K562 (cell line): ENCODE results near the gene FKBP9. TPM values are rescaled to one million over a fixed set of nuclear protein-coding genes. Genes with fewer than 3 reads are reported as not detected.

ENCODE experiments used
- ATAC-seq: fragments of 200-7000 bp; cut with Tn5 transposase; 3 replicates; pipeline ENCODE4 v1.9.1; 2020; ENCODE audit warnings: moderate library complexity
- BruUV-seq: library from RNA; stranded (reverse); fragments of 400-500 nt; replicated peaks from 2 replicates; lab custom pipeline; 2021; lab: Mats Ljungman, UMichigan
- CTCF ChIA-PET: fragments of 300-600 bp; formaldehyde crosslinking; extraction: SDS; loops from one replicate; lab custom pipeline; 2021; ENCODE audit warnings: low intra/inter-chr PET ratio; lab: Yijun Ruan, JAX
- POLR2A ChIA-PET: fragments of 300-600, 350-650 bp; sonication (Branson Sonifier 250); formaldehyde crosslinking; extraction: SDS; loops from one replicate; lab custom pipeline; 2021; ENCODE audit warnings: antibody characterized with exemption, inconsistent platforms; lab: Yijun Ruan, JAX
- DNase-seq, 4 experiments: peaks; one replicate each; pipeline versions ENCODE4 v3.0.0 to v3.0.0-alpha.2; 2011 to 2018; ENCODE audit warnings: low spot score in 3 of 4, mixed read lengths in 3 of 4; ENCODE audit errors: extremely low read depth in 1 of 4
- FAIRE-seq: peaks from 2 replicates; lab custom pipeline; 2011; peaks lifted over from hg19 to GRCh38; lab: Jason Lieb, UNC
- H2AFZ ChIP-seq: 2 replicates; pipeline ENCODE4 v1.6.0; 2011; ENCODE audit warnings: low read depth, low read length, control low read depth, inconsistent platforms
- H3K27ac ChIP-seq: fragments of 200-600 bp; 3 replicates; pipeline ENCODE4 v1.8.0; 2011; ENCODE audit warnings: low read depth, mild to moderate bottlenecking, control low read depth, inconsistent platforms, low read length, moderate library complexity, mixed read lengths; ENCODE audit errors: extremely low read depth
- H3K27me3 ChIP-seq, 2 experiments: fragments of 300-600 bp in 1 of 2; 2 replicates in 1 of 2; 3 replicates in 1 of 2; pipeline versions ENCODE4 v1.6.0 to v1.8.0; 2011; ENCODE audit warnings: inconsistent platforms in 2 of 2, low read length in 2 of 2, mild to moderate bottlenecking in 1 of 2, mixed read lengths in 1 of 2, moderate library complexity in 1 of 2; ENCODE audit not compliant: control insufficient read depth in 2 of 2, insufficient read depth in 2 of 2
- H3K36me3 ChIP-seq: fragments of 300-600 bp; 3 replicates; pipeline ENCODE4 v1.8.0; 2011; ENCODE audit warnings: mild to moderate bottlenecking, low read length, inconsistent platforms; ENCODE audit not compliant: control insufficient read depth, insufficient read depth
- H3K4me1 ChIP-seq, 2 experiments: fragments of 200-600 bp in 1 of 2; replicated peaks in 1 of 2; 2 replicates in 1 of 2; 3 replicates in 1 of 2; pipeline versions ENCODE4 v1.5.1 to v1.8.0; 2011; ENCODE audit warnings: inconsistent platforms in 2 of 2, low read length in 2 of 2, mild to moderate bottlenecking in 1 of 2, mixed read lengths in 1 of 2, moderate library complexity in 1 of 2; ENCODE audit not compliant: control insufficient read depth in 2 of 2, insufficient read depth in 2 of 2
- H3K4me2 ChIP-seq: 2 replicates; pipeline ENCODE4 v1.6.1; 2011; ENCODE audit warnings: low read length, control low read depth, inconsistent platforms, mixed read lengths; ENCODE audit not compliant: insufficient read depth
- H3K4me3 ChIP-seq: fragments of 200-600 bp; sonication (generic), shearing (Covaris generic); 2 replicates; pipeline ENCODE4 v1.5.1; 2016; ENCODE audit warnings: control low read depth, inconsistent platforms
- H3K79me2 ChIP-seq: fragments of 200-600 bp; 3 replicates; pipeline ENCODE4 v1.8.0; 2011; ENCODE audit warnings: low read length, inconsistent platforms; ENCODE audit not compliant: control insufficient read depth, insufficient read depth
- H3K9ac ChIP-seq, 2 experiments: 2 replicates each; pipeline versions ENCODE4 v1.6.0 to v1.6.1; 2011; ENCODE audit warnings: low read depth in 2 of 2, low read length in 2 of 2, control low read depth in 1 of 2, inconsistent platforms in 1 of 2, mild to moderate bottlenecking in 1 of 2, mixed read lengths in 1 of 2; ENCODE audit not compliant: insufficient read depth in 1 of 2
- H3K9me1 ChIP-seq: one replicate; pipeline ENCODE4 v1.6.0; 2011; ENCODE audit warnings: inconsistent platforms, mild to moderate bottlenecking, low read length, moderate library complexity; ENCODE audit not compliant: control insufficient read depth, insufficient read depth
- H3K9me3 ChIP-seq: replicated peaks from 2 replicates; pipeline ENCODE4 v1.5.1; 2011; ENCODE audit warnings: low read depth, low read length, inconsistent platforms; ENCODE audit not compliant: control insufficient read depth, insufficient read depth
- H4K20me1 ChIP-seq: replicated peaks from 2 replicates; pipeline ENCODE4 v1.6.1; 2011; ENCODE audit warnings: low read length, inconsistent platforms, mixed read lengths; ENCODE audit not compliant: control insufficient read depth, insufficient read depth
- DIDO1 ChIP-seq: fragments of 450-650 bp; IDR thresholded peaks from 2 replicates; pipeline ENCODE4 v1.6.1; 2016; ENCODE audit warnings: low read depth, missing biosample characterization, missing genetic modification characterization
- FOXK2 ChIP-seq, 2 experiments: fragments of 450-650 bp; IDR thresholded peaks in 1 of 2; conservative IDR thresholded peaks in 1 of 2; 2 replicates each; pipeline ENCODE4 v1.6.1; 2016; ENCODE audit warnings: low read depth in 2 of 2, mild to moderate bottlenecking in 1 of 2
- HMGN3 ChIP-seq: IDR thresholded peaks from 2 replicates; pipeline ENCODE4 v1.6.1; 2011; ENCODE audit warnings: borderline replicate concordance, low read depth, mild to moderate bottlenecking, mixed read lengths, low read length; ENCODE audit not compliant: insufficient read length; ENCODE audit errors: extremely low read depth
- ILF3 ChIP-seq: fragments of 450-650 bp; IDR thresholded peaks from 2 replicates; pipeline ENCODE4 v1.6.1; 2018; ENCODE audit warnings: antibody characterized with exemption, mild to moderate bottlenecking, moderate library complexity, borderline replicate concordance
- KLF6 ChIP-seq: fragments of 250-450 bp; sonication (Bioruptor Pico); IDR thresholded peaks from 2 replicates; pipeline ENCODE4 v1.4.0; 2020; ENCODE audit warnings: mild to moderate bottlenecking, moderate library complexity, borderline replicate concordance
- MEIS2 ChIP-seq: fragments of 450-650 bp; IDR thresholded peaks from 2 replicates; pipeline ENCODE4 v1.6.1; 2014; ENCODE audit warnings: mild to moderate bottlenecking; ENCODE audit not compliant: partially characterized antibody
- NR1H2 ChIP-seq: sonication (generic); formaldehyde crosslinking; IDR thresholded peaks from 2 replicates; pipeline ENCODE4 v1.4.0; 2020; ENCODE audit warnings: mild to moderate bottlenecking, missing genetic modification reagents
- NR2C1 ChIP-seq, 2 experiments: fragments of 450-650 bp; IDR thresholded peaks; 2 replicates each; pipeline ENCODE4 v1.6.1; 2017; ENCODE audit warnings: mild to moderate bottlenecking in 2 of 2, antibody characterized with exemption in 1 of 2, inconsistent platforms in 1 of 2, missing compliant biosample characterization in 1 of 2, missing genetic modification characterization in 1 of 2
- PHF8 ChIP-seq: fragments of 200-600 bp; sonication (generic); IDR thresholded peaks from 2 replicates; pipeline ENCODE4 v1.6.1; 2012; ENCODE audit warnings: mixed run types, mild to moderate bottlenecking, inconsistent platforms, low read length, moderate library complexity, borderline replicate concordance
- POLR2H ChIP-seq: IDR thresholded peaks from 2 replicates; pipeline ENCODE4 v1.6.1; 2016; ENCODE audit warnings: missing genetic modification characterization, low read depth, mild to moderate bottlenecking, control low read depth, missing compliant biosample characterization, moderate library complexity
- POLR3A ChIP-seq: IDR thresholded peaks from 2 replicates; pipeline ENCODE4 v1.6.1; 2011; ENCODE audit warnings: borderline replicate concordance, mild to moderate bottlenecking, moderate library complexity; ENCODE audit not compliant: insufficient read length, insufficient read depth; ENCODE audit errors: extremely low read depth
- RFX7 ChIP-seq: fragments of 250-450 bp; sonication (Bioruptor Pico); IDR thresholded peaks from 2 replicates; pipeline ENCODE4 v1.5.1; 2021; ENCODE audit warnings: mild to moderate bottlenecking
- SMARCE1 ChIP-seq: fragments of 450-650 bp; IDR thresholded peaks from 2 replicates; pipeline ENCODE4 v1.7.1; 2016; ENCODE audit warnings: mild to moderate bottlenecking
- STAT5B ChIP-seq: fragments of 250-450 bp; sonication (Bioruptor Pico); IDR thresholded peaks from 2 replicates; pipeline ENCODE4 v1.8.0; 2021; ENCODE audit warnings: mild to moderate bottlenecking, inconsistent platforms
- ZNF239 ChIP-seq: fragments of 250-450 bp; sonication (Bioruptor Pico); IDR thresholded peaks from 2 replicates; pipeline ENCODE4 v1.4.0; 2020; ENCODE audit warnings: mild to moderate bottlenecking
- ZNF644 ChIP-seq: fragments of 200-800 bp; sonication (Bioruptor generic); IDR thresholded peaks from 2 replicates; pipeline ENCODE4 v1.6.1; 2016; ENCODE audit warnings: low read depth, missing genetic modification characterization, missing compliant biosample characterization
- WGBS: fragments of 100-300 bp; shearing (Covaris generic); methylation state at CpG from one replicate; pipeline ENCODE4 v1.1.6; 2016; ENCODE audit warnings: low coverage, mixed read lengths; ENCODE audit not compliant: insufficient coverage; ENCODE audit errors: missing lambda C conversion rate; 5-methylcytosine and 5-hydroxymethylcytosine counted together
- in situ Hi-C: fragments of 300-500 bp; cut with MboI; formaldehyde crosslinking; loops from 4 replicates; pipeline ENCODE4 v1.15.0; 2018; ENCODE audit warnings: inconsistent platforms, mixed read lengths
- intact Hi-C: fragments of 100-400 bp; cut with micrococcal nuclease; formaldehyde crosslinking; loops from 2 replicates; pipeline ENCODE4 v1.14.2; 2022
- polyA plus RNA-seq, 8 experiments: library from polyadenylated mRNA; depleted of rRNA in 4 of 8; stranded (reverse) in 5 of 8; unstranded in 3 of 8; fragments of >200 nt; fragmentation: Nextera tagmentation in 2 of 8; fragmentation: Illumina TruSeq in 1 of 8; extraction: Ambion mirVana in 2 of 8; extraction: Trizol in 1 of 8; gene quantifications; 2 replicates each; pipeline versions ENCODE4 v1.2.1 to v1.2.3, GENCODE V29; 2011 to 2014; ENCODE audit warnings: inconsistent platforms in 1 of 8, missing spikeins in 1 of 8
- total RNA-seq, 7 experiments: library from RNA; depleted of rRNA in 6 of 7; stranded (reverse); fragments of >200 nt in 6 of 7; fragmentation: Illumina TruSeq in 2 of 7; extraction: Trizol in 2 of 7; gene quantifications; 2 replicates each; pipeline versions ENCODE4 v1.2.1 to v1.2.3, GENCODE V29; 2011 to 2021; ENCODE audit warnings: low replicate concordance in 1 of 7
- TF ChIP-seq, protein P1 (sequence below): fragments of 450-650 bp; IDR thresholded peaks from 2 replicates; pipeline ENCODE4 v1.6.1; 2016; ENCODE audit warnings: borderline replicate concordance
- TF ChIP-seq, protein P2 (sequence below): sonication (generic); formaldehyde crosslinking; IDR thresholded peaks from 2 replicates; pipeline ENCODE4 v1.8.1; 2023; ENCODE audit warnings: mild to moderate bottlenecking, missing genetic modification reagents

FKBP9 gene
- total and polyA plus RNA-seq, 9 of the 15 experiments (the other 6 are each of a cell fraction or from before 2014, with no cell fraction given), result 5.9 to 23.7 (median 15.8) TPM

DNA sequence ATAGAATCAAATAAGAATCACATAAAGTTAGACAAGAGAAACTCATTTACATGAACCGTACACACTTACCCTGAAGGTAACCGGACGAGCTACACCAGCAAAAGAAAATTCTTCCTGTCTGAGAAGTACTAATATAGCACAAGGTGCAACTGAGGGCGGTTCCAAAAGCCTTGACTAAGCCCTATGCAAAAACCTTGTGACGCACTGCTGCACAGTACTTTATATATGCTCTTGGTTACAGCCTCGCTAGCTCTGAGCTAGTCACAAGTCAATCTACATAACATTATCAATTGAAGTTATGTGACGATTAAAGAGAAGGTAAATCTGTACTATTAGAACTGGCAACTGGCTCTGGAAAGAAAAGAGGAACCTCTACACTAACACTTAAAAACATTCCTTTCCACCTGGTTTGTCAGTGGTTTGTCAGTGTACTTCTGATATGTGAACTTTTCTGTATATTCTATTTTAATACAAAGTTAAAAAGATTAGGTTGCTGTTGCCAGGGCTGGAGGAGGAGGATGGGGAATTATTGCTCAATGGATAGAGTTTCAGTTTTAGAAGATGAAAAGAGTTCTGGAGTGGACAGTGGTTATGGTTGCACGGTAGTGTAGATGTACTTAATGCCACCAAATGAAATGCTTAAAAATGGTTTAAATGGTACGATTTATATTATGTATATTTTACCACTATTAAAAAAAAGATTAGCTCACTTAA lies 83.7 kb downstream of the FKBP9 start:
- FAIRE-seq, result peak; percentile 78
- BruUV-seq, result no TSS peak
- 26% methylated on average over 9 of the region's 9 CpGs for WGBS
- ChIA-PET CTCF (no interaction called here), POLR2A (interaction anchor here (1.1 to 1.2 kb wide), 2 partner anchors 13 to 37 kb away, joined by 3 to 4 read pairs; no protein-coding TSS in a partner anchor)
- Histone ChIP-seq H3K27ac (peak overlapping the region; percentile 7; the same call in 1 of the 3 replicates), H4K20me1 (peaks cover 6% of the 10 kb centered on the region), H3K4me1 (peaks cover 8 to 20% of the 10 kb centered on the region in 2 experiments; a peak in 3 of 5 replicates), H3K9me3 (no peaks in the 10 kb centered on the region), H3K9me1 (no peaks in the 10 kb centered on the region), H3K36me3 (no peaks in the 10 kb centered on the region), H3K4me2 (peak overlapping the region; percentile 54), H3K27me3 (no peaks in the 10 kb centered on the region), H2AFZ (no peak overlapping the region), H3K9ac (peak overlapping the region in 1 of 2 experiments; percentile 4; a peak in 1 of 4 replicates), H3K4me3 (no peak overlapping the region), H3K79me2 (peaks cover 94% of the 10 kb centered on the region)
- in situ Hi-C loops (loop anchor here (10.0 kb wide), 1 partner anchor 346 kb away; no protein-coding TSS in a partner anchor), intact Hi-C loops (loop anchor here (5.0 kb wide), 1 partner anchor 149 kb away; the partner anchor contains the start of gene KBTBD2)
- ATAC-seq, result peak; percentile 85
- DNase-seq, result peak in 2 of 4 experiments; percentile 35 to 68
- no peak for TF ChIP-seq NR2C1 (IDR thresholded peaks at IDR 0.05)
- TF ChIP-seq NR2C1 (tag; IDR thresholded peaks at IDR 0.05), result no peak
- no peak for TF ChIP-seq ZNF644
- TF ChIP-seq POLR2H (tag), result no peak
- TF ChIP-seq FOXK2 (conservative IDR thresholded peaks at IDR 0.05 in 1 of 2, IDR thresholded peaks at IDR 0.05 in 1 of 2; ENCODE audit: low read depth in 2 of 2), result no peak
- TF ChIP-seq STAT5B (CRISPR knock-in tag), result no peak
- TF ChIP-seq RFX7 (CRISPR knock-in tag), result no peak
- no peak for TF ChIP-seq MEIS2
- no peak for TF ChIP-seq PHF8
- no peak for TF ChIP-seq NR1H2
- TF ChIP-seq SMARCE1, result peak; percentile 31; the same call in 1 of the 2 replicates
- no peak for TF ChIP-seq ILF3
- no peak for TF ChIP-seq KLF6 (CRISPR knock-in tag)
- no peak for TF ChIP-seq HMGN3
- no peak for TF ChIP-seq DIDO1 (tag)
- TF ChIP-seq, protein P1, sequence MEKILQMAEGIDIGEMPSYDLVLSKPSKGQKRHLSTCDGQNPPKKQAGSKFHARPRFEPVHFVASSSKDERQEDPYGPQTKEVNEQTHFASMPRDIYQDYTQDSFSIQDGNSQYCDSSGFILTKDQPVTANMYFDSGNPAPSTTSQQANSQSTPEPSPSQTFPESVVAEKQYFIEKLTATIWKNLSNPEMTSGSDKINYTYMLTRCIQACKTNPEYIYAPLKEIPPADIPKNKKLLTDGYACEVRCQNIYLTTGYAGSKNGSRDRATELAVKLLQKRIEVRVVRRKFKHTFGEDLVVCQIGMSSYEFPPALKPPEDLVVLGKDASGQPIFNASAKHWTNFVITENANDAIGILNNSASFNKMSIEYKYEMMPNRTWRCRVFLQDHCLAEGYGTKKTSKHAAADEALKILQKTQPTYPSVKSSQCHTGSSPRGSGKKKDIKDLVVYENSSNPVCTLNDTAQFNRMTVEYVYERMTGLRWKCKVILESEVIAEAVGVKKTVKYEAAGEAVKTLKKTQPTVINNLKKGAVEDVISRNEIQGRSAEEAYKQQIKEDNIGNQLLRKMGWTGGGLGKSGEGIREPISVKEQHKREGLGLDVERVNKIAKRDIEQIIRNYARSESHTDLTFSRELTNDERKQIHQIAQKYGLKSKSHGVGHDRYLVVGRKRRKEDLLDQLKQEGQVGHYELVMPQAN, result no peak
- TF ChIP-seq, protein P2, sequence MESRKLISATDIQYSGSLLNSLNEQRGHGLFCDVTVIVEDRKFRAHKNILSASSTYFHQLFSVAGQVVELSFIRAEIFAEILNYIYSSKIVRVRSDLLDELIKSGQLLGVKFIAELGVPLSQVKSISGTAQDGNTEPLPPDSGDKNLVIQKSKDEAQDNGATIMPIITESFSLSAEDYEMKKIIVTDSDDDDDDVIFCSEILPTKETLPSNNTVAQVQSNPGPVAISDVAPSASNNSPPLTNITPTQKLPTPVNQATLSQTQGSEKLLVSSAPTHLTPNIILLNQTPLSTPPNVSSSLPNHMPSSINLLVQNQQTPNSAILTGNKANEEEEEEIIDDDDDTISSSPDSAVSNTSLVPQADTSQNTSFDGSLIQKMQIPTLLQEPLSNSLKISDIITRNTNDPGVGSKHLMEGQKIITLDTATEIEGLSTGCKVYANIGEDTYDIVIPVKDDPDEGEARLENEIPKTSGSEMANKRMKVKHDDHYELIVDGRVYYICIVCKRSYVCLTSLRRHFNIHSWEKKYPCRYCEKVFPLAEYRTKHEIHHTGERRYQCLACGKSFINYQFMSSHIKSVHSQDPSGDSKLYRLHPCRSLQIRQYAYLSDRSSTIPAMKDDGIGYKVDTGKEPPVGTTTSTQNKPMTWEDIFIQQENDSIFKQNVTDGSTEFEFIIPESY, result no peak
- TF ChIP-seq POLR3A, result no peak
- no peak for TF ChIP-seq ZNF239
